GM21529 (cell line): Measurements from ENCODE around the gene LGI2.
A peak's percentile ranks its signal among the peaks of the same experiment; 100 is the strongest.
"Not testable (repeated sequence)": the region's sequence is repeated elsewhere in the genome, so short reads cannot be mapped to it uniquely, and the experiment has no call there.

ENCODE experiments used
- ATAC-seq: cut with Tn5 transposase; IDR thresholded peaks from one replicate; pipeline ENCODE4 v1.9.1; 2021; ENCODE audit not compliant: unreplicated experiment

LGI2 gene

DNA sequence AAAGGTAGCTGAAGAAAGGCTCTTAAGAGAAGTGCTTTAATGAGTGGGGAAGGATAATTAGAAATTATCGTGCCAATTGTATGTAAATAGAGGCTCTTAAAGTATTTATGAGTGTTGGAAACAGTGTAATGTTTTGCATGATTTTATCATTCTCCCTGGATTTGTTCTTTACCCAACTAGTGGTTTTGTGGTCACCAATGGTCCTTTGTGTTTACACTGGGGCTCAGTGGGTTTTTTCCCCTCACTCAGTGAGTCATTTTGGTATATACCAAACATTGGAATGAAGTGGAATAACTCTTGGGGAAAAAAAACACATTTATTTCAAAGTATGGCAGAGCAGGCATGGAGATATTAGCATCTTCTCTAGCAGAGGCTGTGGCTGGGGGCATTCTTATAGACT is 20.8 kb upstream of the LGI2 start:
- ATAC-seq = no peak

DNA sequence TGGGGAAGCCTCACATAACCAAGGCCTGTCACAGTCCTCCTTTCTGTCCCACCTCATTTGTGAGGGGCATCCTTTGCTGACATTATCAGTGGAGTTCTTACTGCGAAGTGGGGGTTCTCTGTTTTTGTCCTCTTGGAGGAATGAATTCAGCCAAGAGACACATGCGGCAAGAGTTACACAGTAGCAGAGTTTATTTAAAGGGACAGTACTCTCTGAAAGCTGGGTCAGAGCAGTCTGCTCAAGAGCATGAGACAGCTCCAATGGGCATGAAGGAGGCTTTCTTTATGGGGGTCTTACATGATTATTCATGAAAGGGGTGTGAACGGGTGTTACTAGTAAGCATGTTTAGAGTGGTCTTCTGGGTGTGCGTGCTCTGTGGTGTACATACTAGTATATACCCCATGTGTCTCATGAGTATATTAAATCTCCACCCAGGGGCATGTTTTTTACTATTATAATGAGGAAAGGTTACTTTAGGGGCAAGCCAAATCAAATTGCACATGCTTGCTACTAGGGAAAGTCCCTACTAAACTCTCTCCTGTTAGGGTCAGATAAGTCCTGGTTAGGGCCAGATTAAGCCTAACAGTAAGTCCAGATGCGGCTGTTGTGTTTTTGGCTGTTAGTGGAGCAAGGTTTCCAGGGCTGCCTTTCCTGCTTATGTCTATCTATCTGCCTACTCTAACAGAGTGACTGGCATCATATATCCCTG is 19.8 kb upstream of the LGI2 start:
- no peak for ATAC-seq

DNA sequence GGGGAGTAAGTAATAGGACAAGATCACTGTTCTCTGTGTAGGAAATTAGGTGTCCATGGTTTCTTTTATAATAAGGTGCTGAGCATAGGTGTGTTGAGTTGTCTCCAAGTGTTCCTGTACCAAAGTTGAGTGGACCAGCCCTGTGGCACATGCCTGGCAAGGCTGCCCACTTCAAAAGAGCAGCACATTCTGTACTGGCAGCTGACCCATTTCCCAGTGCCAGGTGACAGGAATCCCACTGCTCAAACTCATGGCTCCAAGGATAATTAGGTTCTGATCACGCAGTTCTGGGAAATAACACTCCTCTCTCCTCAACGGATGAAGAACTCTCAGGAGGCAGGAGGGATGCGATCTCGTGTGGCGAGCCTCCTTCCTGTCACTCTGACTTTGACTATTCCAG is 12.8 kb upstream of the LGI2 start:
- ATAC-seq = no peak

DNA sequence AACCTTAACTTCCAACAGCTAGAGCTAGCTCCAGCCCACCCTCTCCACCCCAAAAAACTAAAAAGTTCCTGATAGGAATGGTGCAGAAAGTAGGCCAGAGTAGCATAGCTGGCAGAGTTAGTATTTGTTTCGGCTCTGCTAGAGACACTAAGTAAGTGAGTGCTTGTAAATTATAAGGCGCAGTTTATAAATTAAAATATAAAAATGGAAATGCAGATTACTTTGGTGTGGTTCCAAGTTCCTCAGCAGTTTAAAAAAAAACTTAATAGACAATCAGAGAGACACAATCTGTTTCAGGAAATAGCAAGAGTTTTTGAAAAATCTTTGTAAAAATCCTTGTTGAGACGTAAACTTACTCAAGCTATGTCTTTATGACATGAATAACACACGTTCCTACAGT is 2.8 kb upstream of the LGI2 start:
- no peak for ATAC-seq

DNA sequence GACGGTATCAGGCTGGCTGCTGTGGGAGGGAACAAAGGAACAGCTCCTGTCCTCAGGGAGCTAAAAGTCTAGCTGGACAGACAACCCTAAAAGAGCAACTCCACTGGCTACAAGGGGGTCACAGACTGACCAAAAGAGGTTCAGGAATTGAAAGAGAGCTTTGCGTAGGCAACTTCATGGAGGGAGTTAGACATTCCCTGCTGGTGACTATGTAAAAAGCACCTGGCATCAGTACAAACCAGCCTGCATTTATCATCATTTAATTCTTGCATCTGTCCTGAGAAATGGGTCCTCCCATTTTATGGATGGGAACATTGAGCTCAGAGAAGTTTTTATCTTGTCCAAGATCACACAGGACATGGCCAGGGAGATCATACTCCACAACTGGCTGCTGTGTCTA is 1.4 kb upstream of the LGI2 start:
- no peak for ATAC-seq

DNA sequence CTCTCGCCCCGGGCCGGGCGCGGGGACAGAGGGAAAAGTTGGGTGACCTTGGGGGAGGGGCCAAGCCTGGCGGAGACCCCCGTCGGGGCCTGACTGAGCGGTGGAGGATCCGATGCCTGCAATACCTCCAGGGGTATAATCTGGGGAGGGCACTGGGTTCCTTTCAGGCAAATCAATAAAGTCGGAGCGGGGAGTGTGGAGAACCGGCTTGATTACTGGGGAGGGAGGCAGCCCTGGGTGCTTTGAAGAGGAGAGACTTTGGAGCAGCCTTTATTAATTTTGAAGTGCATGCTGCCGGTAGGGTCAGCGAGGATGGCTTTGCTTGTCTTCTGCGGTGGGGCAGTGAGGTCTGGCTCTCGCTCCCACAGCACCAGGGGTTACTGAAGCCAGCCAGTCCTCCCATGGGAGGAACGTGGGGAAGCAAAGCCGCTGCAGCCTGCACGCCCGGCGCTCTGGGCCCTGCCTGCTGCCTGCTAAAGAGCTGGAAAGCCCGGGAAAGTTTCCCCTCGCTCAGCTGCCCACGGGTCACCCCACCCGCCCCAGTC is 403 bp upstream of the LGI2 start:
- no peak for ATAC-seq

DNA sequence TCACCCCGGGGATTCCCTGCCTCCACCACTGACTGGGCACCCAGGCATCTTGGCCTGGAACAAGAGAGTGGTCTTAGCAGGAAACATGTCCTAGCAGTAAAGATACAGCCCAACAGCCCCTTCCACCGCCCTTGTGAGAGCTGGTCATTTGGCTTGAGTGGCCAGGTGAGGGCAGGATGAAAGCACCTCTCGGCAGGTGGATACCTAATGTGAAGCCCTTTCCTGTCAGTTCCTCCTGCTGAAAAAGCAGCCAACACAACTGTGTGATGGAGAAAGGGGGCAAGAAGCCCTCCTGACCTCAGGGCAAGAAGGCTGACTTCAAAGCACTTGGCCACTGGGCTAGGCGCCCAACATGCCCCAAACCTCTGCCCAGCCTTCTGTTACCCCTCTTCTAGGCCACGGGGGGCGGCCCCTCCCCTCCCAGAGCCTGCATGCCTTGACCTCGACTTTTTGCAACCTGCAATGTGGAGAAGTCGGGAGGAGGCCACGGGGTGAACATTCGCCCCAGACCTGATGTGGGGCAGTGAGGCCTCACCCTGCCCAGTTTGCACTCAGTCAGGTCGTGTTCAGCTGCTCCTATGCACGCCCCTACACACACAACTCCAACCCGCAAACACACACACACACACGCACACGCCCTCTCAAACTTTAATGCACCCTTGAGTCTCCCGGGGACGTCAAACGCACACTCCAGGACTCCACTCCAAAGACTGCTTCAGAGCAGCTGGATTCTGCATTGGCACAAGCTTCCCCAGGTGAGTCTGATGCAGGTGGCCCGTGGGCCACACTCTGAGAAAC is 1.1 kb downstream of the LGI2 start:
- ATAC-seq = no peak

- ATAC-seq = no peak
These were observed 1.9 kb downstream of the LGI2 start for GRCh38 chr4:25028851-25029250.

DNA sequence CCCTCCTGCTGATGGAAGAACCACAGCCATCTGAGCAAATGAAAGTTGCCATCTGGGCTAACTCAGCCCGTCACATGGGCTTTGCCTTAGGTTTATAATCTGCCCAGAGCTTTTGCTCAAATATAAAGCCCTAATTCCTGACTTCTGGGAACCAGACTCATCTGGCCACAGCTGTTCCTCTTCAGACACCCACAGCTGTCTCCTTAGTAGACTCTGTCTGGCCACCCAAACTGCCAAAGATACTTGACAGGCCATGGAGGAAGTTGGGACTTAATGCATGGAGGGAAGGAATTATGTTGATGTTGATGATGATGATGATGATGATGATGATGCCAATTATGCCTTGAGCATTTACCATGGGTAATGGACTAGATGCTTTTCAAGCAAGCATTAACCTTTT is 8.0 kb downstream of the LGI2 start:
- no peak for ATAC-seq

DNA sequence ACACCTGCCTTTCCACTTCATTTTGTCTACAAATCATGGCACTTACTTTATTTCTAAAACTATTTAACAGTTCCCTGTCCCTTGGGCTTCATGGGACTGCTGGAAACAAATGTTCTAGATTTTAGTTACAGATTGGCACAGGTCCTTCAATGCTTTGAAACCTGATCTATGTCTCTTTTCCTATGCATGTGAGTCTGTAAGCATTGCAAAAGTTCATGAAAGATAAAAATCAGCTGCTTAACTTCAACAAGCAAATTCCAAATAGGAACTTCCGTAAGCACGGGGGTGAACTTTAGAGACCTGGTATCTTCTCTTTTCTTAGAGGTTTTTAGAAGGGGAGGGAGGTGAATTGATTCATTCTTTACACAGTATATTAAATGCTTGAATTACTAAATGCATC is 9.5 kb downstream of the LGI2 start:
- ATAC-seq = no peak

DNA sequence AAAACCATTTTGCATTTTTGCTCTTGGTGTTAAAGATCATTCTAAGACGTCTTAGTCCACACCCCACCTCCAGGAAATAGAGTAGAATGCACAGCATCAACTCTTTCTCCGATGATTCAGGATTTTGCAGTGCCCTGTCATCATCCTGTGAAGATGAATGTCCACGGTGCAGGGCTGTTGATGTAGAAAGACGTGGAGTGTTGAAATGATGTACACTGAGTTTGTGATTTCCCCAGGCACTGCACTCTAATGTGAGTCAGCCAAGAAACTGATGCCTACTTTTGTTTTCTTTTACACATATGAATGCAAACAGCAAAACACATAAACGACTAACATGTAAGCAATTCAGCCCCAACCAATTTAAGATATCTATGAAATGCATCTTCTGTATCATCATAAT is 10.5 kb downstream of the LGI2 start:
- no peak for ATAC-seq

DNA sequence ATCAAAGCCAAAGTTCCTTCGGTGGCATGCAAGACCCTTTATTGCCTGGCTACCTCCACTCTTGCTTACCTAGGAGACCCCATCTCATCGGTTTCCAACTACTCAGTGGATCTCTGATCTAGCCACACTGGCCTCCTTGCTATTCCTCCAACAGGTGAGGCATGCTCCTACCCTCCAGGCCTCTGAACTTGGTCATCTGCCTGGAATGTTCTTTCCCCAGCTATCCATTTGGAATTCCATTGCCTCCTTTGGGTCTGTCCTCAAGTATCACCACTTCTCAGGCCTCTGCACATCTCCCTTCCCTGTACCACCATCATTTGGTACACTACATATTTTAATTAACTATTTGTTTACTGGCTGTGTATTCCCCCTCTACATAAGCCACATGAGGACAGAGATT is 11.2 kb downstream of the LGI2 start:
- no peak for ATAC-seq

- no peak for ATAC-seq
These were observed 15.7 kb downstream of the LGI2 start for GRCh38 chr4:25015012-25015411.

DNA sequence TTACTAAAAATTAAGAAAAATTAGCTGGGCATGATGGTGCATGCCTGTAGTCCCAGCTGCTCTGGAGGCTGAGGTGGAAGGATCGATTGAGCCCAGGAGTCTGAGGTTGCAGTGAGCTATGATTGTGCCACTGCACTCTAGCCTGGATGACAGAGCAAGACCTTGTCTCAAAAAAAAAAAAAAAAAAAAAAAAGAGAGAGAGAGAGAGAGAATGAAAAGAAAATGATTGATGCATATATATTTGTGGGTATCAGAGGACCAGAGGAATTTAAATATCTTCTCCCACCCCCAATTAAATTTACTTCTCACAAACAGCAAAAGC is 16.1 kb downstream of the LGI2 start:
- not testable (repeated sequence) for ATAC-seq

DNA sequence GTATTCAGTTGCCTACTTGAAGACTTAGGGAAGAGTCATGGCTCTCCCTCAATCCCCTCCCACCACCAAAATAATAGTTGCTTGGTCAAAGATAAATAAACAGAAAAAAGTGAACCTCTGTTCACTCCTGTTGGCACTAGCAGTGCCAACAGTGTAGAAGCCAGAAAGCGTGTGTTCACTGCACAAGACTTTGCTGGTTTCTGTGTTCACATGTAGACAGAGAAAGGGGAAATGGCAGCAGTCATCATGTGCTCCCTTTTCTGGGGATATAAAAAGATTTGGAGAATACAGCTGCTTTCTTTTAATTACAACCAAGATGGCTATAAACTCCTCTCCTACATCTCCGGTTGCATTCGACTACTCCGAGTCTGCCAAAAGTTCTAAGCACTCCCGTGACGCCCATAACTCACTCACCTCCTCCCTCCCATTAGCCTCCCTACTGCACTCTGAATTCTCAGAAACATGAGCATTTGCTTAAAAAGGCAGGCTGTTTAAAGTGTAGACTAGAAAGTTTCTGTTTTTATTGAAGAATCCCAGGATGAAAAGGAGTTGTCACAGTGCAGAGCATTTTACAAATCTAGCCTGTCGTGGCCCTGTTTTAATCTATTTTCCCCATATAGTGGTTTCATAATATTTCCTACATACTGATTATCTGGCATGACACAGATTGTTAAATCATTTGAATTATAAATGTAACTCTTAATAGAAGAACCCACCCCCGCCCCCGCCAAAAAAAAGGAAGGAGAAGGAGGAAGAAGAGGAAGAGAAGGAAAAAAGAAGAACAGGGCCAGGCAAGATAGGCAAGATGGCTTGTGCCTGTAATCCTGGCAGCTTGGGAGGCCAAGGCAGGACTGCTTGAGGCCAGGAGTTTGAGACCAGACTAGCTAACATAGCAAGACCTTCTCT is 16.7 kb downstream of the LGI2 start:
- no peak for ATAC-seq

GRCh38 chr4:25012655-25013054 is 18.1 kb downstream of the LGI2 start:
- ATAC-seq = no peak

DNA sequence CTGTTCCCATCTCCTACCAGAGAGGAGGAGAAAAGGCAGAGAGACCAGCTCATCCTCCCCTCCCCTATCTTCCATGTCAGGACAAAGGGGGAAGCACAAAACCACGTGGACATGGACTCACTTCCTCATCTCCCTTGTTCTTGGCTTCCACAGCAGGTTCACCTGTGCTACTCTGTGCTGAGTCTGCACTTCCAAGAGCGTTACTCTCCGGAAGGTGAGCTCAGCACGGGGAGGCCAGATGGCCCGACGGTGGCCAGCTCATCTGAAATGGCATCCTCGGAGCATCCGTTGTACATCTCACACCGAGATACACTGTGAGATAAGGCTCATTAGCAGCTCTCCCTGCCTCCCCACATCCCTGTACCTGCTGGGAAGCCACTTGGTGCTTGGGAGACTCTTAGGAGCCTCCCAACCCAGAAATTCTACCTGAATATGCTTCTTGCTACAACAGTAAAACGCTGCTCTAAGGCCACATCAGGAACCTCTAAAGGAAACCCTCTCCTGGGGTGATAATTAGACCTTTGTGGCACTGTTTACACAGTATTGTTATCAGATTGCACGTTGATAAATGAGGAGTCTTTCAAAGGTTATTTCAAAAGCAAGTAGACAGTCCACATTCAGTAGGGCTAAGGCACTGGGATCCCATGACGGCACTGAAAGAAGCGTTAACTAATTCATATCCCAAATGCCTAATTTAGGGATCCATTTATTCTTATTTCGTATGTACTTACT is 19.4 kb downstream of the LGI2 start:
- no peak for ATAC-seq

GRCh38 chr4:25007598-25007997 is 23.1 kb downstream of the LGI2 start:
- ATAC-seq = no peak

DNA sequence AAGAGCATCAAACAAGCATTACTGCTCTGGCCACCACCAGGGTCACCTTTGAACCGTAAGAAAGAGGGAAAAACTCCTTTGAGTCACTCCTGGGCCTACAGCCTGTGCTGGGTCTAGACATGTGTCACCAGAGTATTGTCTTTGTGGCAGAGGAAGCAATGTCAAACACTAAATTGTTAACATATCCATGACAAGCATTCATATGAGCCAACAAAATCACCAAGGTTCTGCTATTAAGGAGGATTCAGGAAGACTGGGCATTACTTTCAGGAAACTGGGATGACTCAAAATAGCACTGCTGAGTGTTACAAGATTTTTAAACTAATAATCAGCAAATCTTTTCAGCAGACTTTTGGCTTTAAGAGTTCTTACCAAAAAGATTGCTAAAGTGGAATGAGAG is 28.1 kb downstream of the LGI2 start:
- no peak for ATAC-seq

DNA sequence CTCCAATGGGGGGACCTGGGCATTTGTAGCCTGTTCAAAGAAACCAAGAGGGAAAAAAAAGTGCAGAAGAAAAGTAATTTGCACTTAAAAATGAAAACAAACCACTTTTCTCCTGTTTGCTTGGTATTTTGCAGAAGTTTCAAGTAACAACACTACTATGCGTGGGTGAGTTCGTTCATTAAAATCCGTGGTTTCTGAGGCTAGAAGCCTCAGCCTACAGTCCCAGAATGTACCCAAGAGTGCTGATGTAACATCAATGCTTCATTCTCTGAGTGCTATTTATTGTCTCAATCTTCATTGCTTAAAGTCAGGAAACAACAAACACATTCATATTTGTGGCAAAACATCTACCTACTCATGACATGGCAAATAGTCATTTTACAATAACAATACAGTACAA is 29.2 kb downstream of the LGI2 start:
- peak; percentile 73 for ATAC-seq

- no peak for ATAC-seq
These were observed 30.1 kb downstream of the LGI2 start for GRCh38 chr4:25000639-25001038.
